ENCODE data around the gene SMCHD1. TPM values are rescaled to one million over a fixed set of nuclear protein-coding genes. Genes with fewer than 3 reads are reported as not detected.

Gene SMCHD1
- total RNA-seq, 1 experiment from 2014 or later = 48.6 TPM

DNA sequence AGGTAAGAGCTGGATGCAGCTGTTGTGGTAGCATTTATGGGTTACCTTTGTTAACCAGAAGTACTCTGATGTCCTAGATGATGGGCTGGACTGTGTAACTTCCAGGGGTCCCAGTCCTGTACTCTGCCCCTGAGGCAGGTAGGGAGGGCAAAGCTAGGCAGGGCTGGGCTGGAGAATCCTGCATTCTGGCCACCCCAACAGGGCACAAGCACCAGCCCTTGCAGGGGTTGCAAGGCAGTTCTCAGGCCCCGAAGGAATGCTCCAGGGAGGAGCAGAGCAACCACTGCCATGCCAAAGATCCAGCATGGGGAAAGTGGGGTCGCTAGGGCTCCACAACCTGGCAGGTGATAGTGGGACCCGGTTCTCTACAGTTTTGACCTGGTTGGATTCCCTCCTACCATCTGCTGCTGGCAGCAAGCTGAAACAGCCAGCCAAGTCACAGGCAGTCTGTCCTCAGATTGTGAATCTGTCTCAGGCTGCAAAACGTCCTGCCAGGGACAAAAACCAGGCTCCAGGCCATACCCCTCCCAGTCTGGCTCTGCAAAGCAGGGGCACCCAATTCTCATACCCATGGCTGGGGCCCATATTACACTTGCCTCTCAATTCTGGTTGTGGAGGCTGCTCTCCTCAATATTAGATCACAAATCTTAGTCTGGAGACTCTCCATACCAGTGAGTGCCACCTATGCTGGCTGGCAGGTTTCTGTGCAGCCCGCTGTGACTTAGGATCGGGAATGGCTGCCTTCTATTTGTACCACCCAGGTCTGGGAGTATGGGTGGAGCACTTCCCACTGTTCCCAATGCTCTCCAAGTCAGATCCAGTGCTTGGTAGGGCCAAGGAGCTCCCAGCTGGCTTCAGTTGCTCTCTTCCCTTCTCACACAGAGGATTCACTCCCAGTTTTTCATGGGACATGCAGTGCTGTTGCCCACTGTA is 61.1 kb downstream of the SMCHD1 start:
- CTCF ChIA-PET = no interaction called here
- RAD21 ChIA-PET (ENCODE audit: low non-redundant PET in 1 of 2, low total read pairs in 2 of 2, uncharacterized antibody in 2 of 2, unreplicated experiment in 2 of 2) = no interaction called here
- Histone ChIP-seq H3K27ac (ENCODE audit: low read depth, low read length) (no peak overlapping the region), H4K20me1 (ENCODE audit: insufficient read depth) (0 out of 2 replicates have a peak, but pooled peaks cover 6% of the 10 kb centered on the region), H3K4me1 (ENCODE audit: control insufficient read depth in 1 of 2, insufficient read depth in 2 of 2, low read length in 2 of 2) (no peaks in the 10 kb centered on the region), H3K4me3 (replicated peaks in 1 of 2; ENCODE audit: low read depth in 1 of 2, low read length in 2 of 2) (no peak overlapping the region), H3K79me2 (ENCODE audit: insufficient read depth, low read length) (peaks cover 77% of the 10 kb centered on the region), H3K27me3 (ENCODE audit: insufficient read depth, low read length) (no peaks in the 10 kb centered on the region), H3K9ac (ENCODE audit: low read length) (no peak overlapping the region), H3K36me3 (ENCODE audit: control insufficient read depth in 1 of 2, insufficient read depth in 2 of 2, low read length in 2 of 2) (peaks cover 11 to 21% of the 10 kb centered on the region in 2 experiments; a peak in 3 of 4 replicates), H3K4me2 (ENCODE audit: low read length) (no peak overlapping the region), H2AFZ (ENCODE audit: low read depth, low read length, poor library complexity, severe bottlenecking) (no peak overlapping the region), H3K9me3 (ENCODE audit: control insufficient read depth in 1 of 2, insufficient read depth in 1 of 2, low read depth in 1 of 2, low read length in 2 of 2) (no peaks in the 10 kb centered on the region), H3K9me2 (ENCODE audit: insufficient read depth) (no peaks in the 10 kb centered on the region)
- intact Hi-C loops (cut with micrococcal nuclease) = no loop called here
- TF ChIP-seq TCF7L2 (IDR thresholded peaks at IDR 0.05; ENCODE audit: borderline replicate concordance, extremely low read depth, insufficient read depth, insufficient read length) (no peak), RAD21 (IDR thresholded peaks at IDR 0.05; ENCODE audit: low read depth) (no peak), SP1 (IDR thresholded peaks at IDR 0.05; ENCODE audit: low read depth) (no peak), SIN3A (IDR thresholded peaks at IDR 0.05; ENCODE audit: low read depth) (no peak), POLR2A (IDR thresholded peaks at IDR 0.05; ENCODE audit: borderline replicate concordance, extremely low read depth, insufficient read depth, insufficient read length) (no peak), YY1 (IDR thresholded peaks at IDR 0.05; ENCODE audit: extremely low read depth, insufficient replicate concordance, low read depth, low read length) (no peak), POLR2AphosphoS5 (IDR thresholded peaks at IDR 0.05; ENCODE audit: low read depth, low read length) (no peak), EZH2 (IDR thresholded peaks at IDR 0.05) (no peak), ZFX (IDR thresholded peaks at IDR 0.05) (no peak), JUND (IDR thresholded peaks at IDR 0.05) (no peak), EZH2phosphoT487 (IDR thresholded peaks at IDR 0.05; ENCODE audit: borderline replicate concordance) (no peak), EGR1 (IDR thresholded peaks at IDR 0.05; ENCODE audit: low read depth) (no peak), SRF (IDR thresholded peaks at IDR 0.05; ENCODE audit: low read depth) (no peak), FOSL1 (IDR thresholded peaks at IDR 0.05; ENCODE audit: low read depth) (no peak)
- TF ChIP-seq, protein P1, sequence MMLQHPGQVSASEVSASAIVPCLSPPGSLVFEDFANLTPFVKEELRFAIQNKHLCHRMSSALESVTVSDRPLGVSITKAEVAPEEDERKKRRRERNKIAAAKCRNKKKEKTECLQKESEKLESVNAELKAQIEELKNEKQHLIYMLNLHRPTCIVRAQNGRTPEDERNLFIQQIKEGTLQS (IDR thresholded peaks at IDR 0.05) = no peak
- TF ChIP-seq, protein P2, sequence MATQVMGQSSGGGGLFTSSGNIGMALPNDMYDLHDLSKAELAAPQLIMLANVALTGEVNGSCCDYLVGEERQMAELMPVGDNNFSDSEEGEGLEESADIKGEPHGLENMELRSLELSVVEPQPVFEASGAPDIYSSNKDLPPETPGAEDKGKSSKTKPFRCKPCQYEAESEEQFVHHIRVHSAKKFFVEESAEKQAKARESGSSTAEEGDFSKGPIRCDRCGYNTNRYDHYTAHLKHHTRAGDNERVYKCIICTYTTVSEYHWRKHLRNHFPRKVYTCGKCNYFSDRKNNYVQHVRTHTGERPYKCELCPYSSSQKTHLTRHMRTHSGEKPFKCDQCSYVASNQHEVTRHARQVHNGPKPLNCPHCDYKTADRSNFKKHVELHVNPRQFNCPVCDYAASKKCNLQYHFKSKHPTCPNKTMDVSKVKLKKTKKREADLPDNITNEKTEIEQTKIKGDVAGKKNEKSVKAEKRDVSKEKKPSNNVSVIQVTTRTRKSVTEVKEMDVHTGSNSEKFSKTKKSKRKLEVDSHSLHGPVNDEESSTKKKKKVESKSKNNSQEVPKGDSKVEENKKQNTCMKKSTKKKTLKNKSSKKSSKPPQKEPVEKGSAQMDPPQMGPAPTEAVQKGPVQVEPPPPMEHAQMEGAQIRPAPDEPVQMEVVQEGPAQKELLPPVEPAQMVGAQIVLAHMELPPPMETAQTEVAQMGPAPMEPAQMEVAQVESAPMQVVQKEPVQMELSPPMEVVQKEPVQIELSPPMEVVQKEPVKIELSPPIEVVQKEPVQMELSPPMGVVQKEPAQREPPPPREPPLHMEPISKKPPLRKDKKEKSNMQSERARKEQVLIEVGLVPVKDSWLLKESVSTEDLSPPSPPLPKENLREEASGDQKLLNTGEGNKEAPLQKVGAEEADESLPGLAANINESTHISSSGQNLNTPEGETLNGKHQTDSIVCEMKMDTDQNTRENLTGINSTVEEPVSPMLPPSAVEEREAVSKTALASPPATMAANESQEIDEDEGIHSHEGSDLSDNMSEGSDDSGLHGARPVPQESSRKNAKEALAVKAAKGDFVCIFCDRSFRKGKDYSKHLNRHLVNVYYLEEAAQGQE (IDR thresholded peaks at IDR 0.05; ENCODE audit: low read depth) = no peak
- TF ChIP-seq, protein P3, sequence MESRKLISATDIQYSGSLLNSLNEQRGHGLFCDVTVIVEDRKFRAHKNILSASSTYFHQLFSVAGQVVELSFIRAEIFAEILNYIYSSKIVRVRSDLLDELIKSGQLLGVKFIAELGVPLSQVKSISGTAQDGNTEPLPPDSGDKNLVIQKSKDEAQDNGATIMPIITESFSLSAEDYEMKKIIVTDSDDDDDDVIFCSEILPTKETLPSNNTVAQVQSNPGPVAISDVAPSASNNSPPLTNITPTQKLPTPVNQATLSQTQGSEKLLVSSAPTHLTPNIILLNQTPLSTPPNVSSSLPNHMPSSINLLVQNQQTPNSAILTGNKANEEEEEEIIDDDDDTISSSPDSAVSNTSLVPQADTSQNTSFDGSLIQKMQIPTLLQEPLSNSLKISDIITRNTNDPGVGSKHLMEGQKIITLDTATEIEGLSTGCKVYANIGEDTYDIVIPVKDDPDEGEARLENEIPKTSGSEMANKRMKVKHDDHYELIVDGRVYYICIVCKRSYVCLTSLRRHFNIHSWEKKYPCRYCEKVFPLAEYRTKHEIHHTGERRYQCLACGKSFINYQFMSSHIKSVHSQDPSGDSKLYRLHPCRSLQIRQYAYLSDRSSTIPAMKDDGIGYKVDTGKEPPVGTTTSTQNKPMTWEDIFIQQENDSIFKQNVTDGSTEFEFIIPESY (IDR thresholded peaks at IDR 0.05; ENCODE audit: extremely low read depth, insufficient replicate concordance, low read length) = no peak
- POLR2A ChIA-PET = no interaction called here
- no TSS peak for BruUV-seq (replicated peaks)
- DNase-seq (ENCODE audit: low read depth, low spot score) = no peak
- peak; percentile 20; the same call in 1 of the 2 replicates for ATAC-seq
